SK-N-SH treated with all-trans-retinoic acid at 6 μM for 48 hours (cell line): ENCODE measurements around the gene FIGN.

Source experiments
- ATAC-seq: fragments of 200-7000 bp; cut with Tn5 transposase; 3 replicates; pipeline ENCODE4 v1.9.1; 2020; ENCODE audit warnings: mild to moderate bottlenecking, moderate library complexity
- ARNTL ChIP-seq: fragments of 450-650 bp; formaldehyde crosslinking; IDR thresholded peaks from 2 replicates; pipeline ENCODE4 v1.5.0; 2020; ENCODE audit warnings: low read depth, mild to moderate bottlenecking, moderate library complexity, borderline replicate concordance
- BACH2 ChIP-seq: fragments of 250-450 bp; sonication (Bioruptor Pico); IDR thresholded peaks from 2 replicates; pipeline ENCODE4 v1.9.0; 2021; ENCODE audit warnings: mild to moderate bottlenecking, borderline replicate concordance
- CSDC2 ChIP-seq: fragments of 250-450 bp; sonication (Bioruptor Pico); IDR thresholded peaks from 2 replicates; pipeline ENCODE4 v1.5.0; 2020; ENCODE audit warnings: mild to moderate bottlenecking, moderate library complexity
- CSRNP3 ChIP-seq: fragments of 250-450 bp; sonication (Bioruptor Pico); IDR thresholded peaks from 2 replicates; pipeline ENCODE4 v1.5.1; 2021; ENCODE audit warnings: mild to moderate bottlenecking, moderate library complexity
- ESRRG ChIP-seq: fragments of 250-450 bp; sonication (Bioruptor Pico); IDR thresholded peaks from 2 replicates; pipeline ENCODE4 v1.6.1; 2021; ENCODE audit warnings: mild to moderate bottlenecking
- GLIS3 ChIP-seq: fragments of 250-450 bp; sonication (Bioruptor Pico); IDR thresholded peaks from 2 replicates; pipeline ENCODE4 v1.5.0; 2020; ENCODE audit warnings: mild to moderate bottlenecking, moderate library complexity
- ISL1 ChIP-seq: fragments of 250-450 bp; sonication (Bioruptor Pico); IDR thresholded peaks from 2 replicates; pipeline ENCODE4 v2.1.2; 2022; ENCODE audit warnings: mild to moderate bottlenecking, moderate library complexity
- OSR1 ChIP-seq: fragments of 250-450 bp; sonication (Bioruptor Pico); IDR thresholded peaks from 2 replicates; pipeline ENCODE4 v1.8.0; 2022; ENCODE audit warnings: moderate library complexity, mild to moderate bottlenecking, inconsistent platforms
- PATZ1 ChIP-seq: fragments of 250-450 bp; sonication (Bioruptor Pico); IDR thresholded peaks from 2 replicates; pipeline ENCODE4 v1.8.0; 2020; ENCODE audit warnings: mild to moderate bottlenecking, moderate library complexity, borderline replicate concordance
- POU6F1 ChIP-seq: fragments of 250-450 bp; sonication (Bioruptor Pico); IDR thresholded peaks from 2 replicates; pipeline ENCODE4 v1.8.0; 2021; ENCODE audit warnings: low read depth, mild to moderate bottlenecking, moderate library complexity, borderline replicate concordance
- PPARA ChIP-seq: fragments of 250-450 bp; sonication (Bioruptor Pico); IDR thresholded peaks from 2 replicates; pipeline ENCODE4 v1.5.0; 2020; ENCODE audit warnings: mild to moderate bottlenecking, borderline replicate concordance
- RARB ChIP-seq: fragments of 250-450 bp; sonication (Bioruptor Pico); IDR thresholded peaks from 2 replicates; pipeline ENCODE4 v1.8.0; 2021; ENCODE audit warnings: mild to moderate bottlenecking, moderate library complexity
- SNAI2 ChIP-seq: fragments of 250-450 bp; sonication (Bioruptor Pico); IDR thresholded peaks from 2 replicates; pipeline ENCODE4 v1.5.0; 2020; ENCODE audit warnings: mild to moderate bottlenecking, moderate library complexity
- TCF4 ChIP-seq: fragments of 250-450 bp; sonication (Bioruptor Pico); IDR thresholded peaks from 2 replicates; pipeline ENCODE4 v1.8.0; 2021; ENCODE audit warnings: mild to moderate bottlenecking, moderate library complexity, borderline replicate concordance
- TOX ChIP-seq: fragments of 250-450 bp; sonication (Bioruptor Pico); IDR thresholded peaks from 2 replicates; pipeline ENCODE4 v1.8.0; 2021; ENCODE audit warnings: mild to moderate bottlenecking, moderate library complexity, borderline replicate concordance
- TSHZ2 ChIP-seq: fragments of 250-450 bp; sonication (Bioruptor Pico); IDR thresholded peaks from 2 replicates; pipeline ENCODE4 v1.5.0; 2020; ENCODE audit warnings: mild to moderate bottlenecking, moderate library complexity
- ZC3H10 ChIP-seq: fragments of 250-450 bp; sonication (Bioruptor Pico); IDR thresholded peaks from 2 replicates; pipeline ENCODE4 v1.5.1; 2021; ENCODE audit warnings: mild to moderate bottlenecking, moderate library complexity
- ZFP3 ChIP-seq: fragments of 250-450 bp; sonication (Bioruptor Pico); IDR thresholded peaks from 2 replicates; pipeline ENCODE4 v1.5.0; 2020; ENCODE audit warnings: mild to moderate bottlenecking, moderate library complexity
- ZFP30 ChIP-seq: fragments of 450-650 bp; formaldehyde crosslinking; IDR thresholded peaks from 2 replicates; pipeline ENCODE4 v1.5.0; 2022; ENCODE audit warnings: mild to moderate bottlenecking, moderate library complexity
- ZNF565 ChIP-seq: fragments of 450-650 bp; formaldehyde crosslinking; conservative IDR thresholded peaks from 2 replicates; pipeline ENCODE4 v1.5.0; 2020; ENCODE audit warnings: low read depth, mild to moderate bottlenecking, moderate library complexity
- ZNF70 ChIP-seq: fragments of 450-650 bp; formaldehyde crosslinking; IDR thresholded peaks from 2 replicates; pipeline ENCODE4 v1.5.0; 2020; ENCODE audit warnings: mild to moderate bottlenecking, moderate library complexity
- ZNF8 ChIP-seq: fragments of 450-650 bp; formaldehyde crosslinking; IDR thresholded peaks from 2 replicates; pipeline ENCODE4 v1.5.0; 2020; ENCODE audit warnings: mild to moderate bottlenecking, moderate library complexity

Gene FIGN

GRCh38 chr2:163771596-163771995, 35.8 kb upstream of the FIGN start:
- ATAC-seq = no peak

GRCh38 chr2:163768881-163769695, 33.3 kb upstream of the FIGN start:
- TF ChIP-seq POU6F1 (CRISPR knock-in tag) (no peak), ZC3H10 (no peak), ARNTL (no peak), CSDC2 (CRISPR knock-in tag) (no peak), BACH2 (CRISPR knock-in tag) (no peak)
- ATAC-seq = no peak

More at GRCh38 chr2:163771596-163771995, 35.8 kb upstream of the FIGN start:
- TF ChIP-seq SNAI2 (no peak), TOX (CRISPR knock-in tag) (no peak), TSHZ2 (no peak), RARB (no peak), ZNF8 (CRISPR knock-in tag) (no peak), ZNF70 (CRISPR knock-in tag) (no peak), OSR1 (CRISPR knock-in tag) (no peak), ESRRG (CRISPR knock-in tag) (no peak), GLIS3 (CRISPR knock-in tag) (no peak), TCF4 (CRISPR knock-in tag) (no peak), ZFP3 (no peak), PPARA (CRISPR knock-in tag) (no peak), ZFP30 (CRISPR knock-in tag) (no peak)
- TF ChIP-seq, all 23 proteins: peak for 0

- no peak for ATAC-seq
- no peak for TF ChIP-seq CSRNP3 (CRISPR knock-in tag)
- TF ChIP-seq OSR1 (CRISPR knock-in tag) = no peak
- TF ChIP-seq PPARA (CRISPR knock-in tag) = no peak
- no peak for TF ChIP-seq ZNF8 (CRISPR knock-in tag)
- TF ChIP-seq ZC3H10 = no peak
- no peak for TF ChIP-seq ZNF565 (CRISPR knock-in tag)
- TF ChIP-seq SNAI2 = no peak
- TF ChIP-seq RARB = no peak
- TF ChIP-seq ZFP30 (CRISPR knock-in tag) = no peak
Measured at GRCh38 chr2:163767097-163767496, 31.3 kb upstream of the FIGN start.

GRCh38 chr2:163764566-163764965, 28.8 kb upstream of the FIGN start:
- no peak for ATAC-seq
- no peak for TF ChIP-seq TCF4 (CRISPR knock-in tag)
- TF ChIP-seq ESRRG (CRISPR knock-in tag) = no peak
- TF ChIP-seq ZNF70 (CRISPR knock-in tag) = no peak
- TF ChIP-seq ZNF8 (CRISPR knock-in tag) = no peak
- no peak for TF ChIP-seq RARB
- TF ChIP-seq OSR1 (CRISPR knock-in tag) = no peak
- TF ChIP-seq POU6F1 (CRISPR knock-in tag) = no peak
- TF ChIP-seq ZFP3 = no peak
- no peak for TF ChIP-seq GLIS3 (CRISPR knock-in tag)
- TF ChIP-seq ISL1 (CRISPR knock-in tag) = no peak
- no peak for TF ChIP-seq ZC3H10
- no peak for TF ChIP-seq CSDC2 (CRISPR knock-in tag)
- TF ChIP-seq ZFP30 (CRISPR knock-in tag) = no peak
- no peak for TF ChIP-seq SNAI2
- no peak for TF ChIP-seq TSHZ2
- TF ChIP-seq PATZ1 = no peak
- TF ChIP-seq BACH2 (CRISPR knock-in tag) = no peak
- TF ChIP-seq ARNTL = no peak
